Measurements from ENCODE around the gene SAFB.
A peak's percentile ranks its signal among the peaks of the same experiment; 100 is the strongest.
"Not testable (repeated sequence)": the region's sequence is repeated elsewhere in the genome, so short reads cannot be mapped to it uniquely, and the experiment has no call there.

The SAFB gene

DNA sequence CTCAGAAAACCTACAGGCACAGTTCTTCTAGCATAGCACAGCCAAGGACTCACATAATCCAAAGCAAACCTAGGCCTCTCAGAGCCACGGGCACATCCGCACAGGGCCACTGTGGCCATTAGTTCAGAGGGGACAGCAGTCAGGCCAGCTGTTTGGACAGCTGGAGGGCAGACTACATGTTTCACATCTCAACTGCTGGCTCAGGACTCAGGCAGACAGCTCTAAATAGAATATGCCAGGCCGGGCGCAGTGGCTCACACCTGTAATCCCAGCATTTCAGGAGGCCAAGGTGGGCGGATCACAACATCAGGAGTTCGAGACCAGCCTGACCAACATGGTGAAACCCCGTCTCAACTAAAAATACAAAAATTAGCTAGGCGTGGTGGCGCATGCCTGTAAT, 27.1 kb upstream of the SAFB start:
- no peak for DNase-seq

GRCh38 chr19:5600797-5601196, 22.1 kb upstream of the SAFB start:
- no peak for DNase-seq

DNA sequence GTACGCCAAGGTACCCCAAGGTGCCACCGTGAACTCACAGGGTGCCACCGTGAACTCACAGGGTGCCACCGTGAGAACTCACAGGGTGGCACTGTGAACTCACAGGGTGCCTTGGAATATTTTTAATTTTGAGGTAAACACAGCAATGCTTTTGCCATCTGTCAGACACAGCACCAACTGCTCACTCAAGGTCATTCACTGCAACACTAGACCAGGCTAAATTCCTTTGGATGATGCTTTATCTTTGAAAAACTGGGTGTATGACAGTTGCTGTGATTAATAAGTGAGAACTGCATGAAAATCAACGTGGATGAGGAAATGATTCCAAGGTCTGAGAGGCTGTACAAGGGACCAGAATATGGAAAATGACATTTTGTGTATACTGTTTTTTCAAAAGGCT, 19.3 kb upstream of the SAFB start:
- no peak for DNase-seq

DNA sequence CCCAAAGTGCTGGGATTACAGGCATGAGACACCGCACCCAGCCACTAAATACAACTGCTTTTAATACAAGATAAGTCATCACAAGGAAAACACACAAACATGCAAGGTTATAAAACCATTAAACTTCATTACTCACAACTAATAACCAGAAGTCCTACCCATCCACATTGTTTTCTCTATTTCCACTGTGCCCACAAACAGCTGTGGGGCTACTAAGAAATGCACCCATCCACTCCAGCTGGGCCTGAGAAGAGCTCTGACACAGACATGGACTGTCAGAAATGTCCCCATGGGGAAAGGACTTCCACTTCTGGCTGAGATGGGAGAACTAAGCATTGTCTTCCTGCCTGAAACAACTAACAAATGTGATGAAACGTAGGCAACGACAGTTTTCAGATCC, 17.5 kb upstream of the SAFB start:
- no peak for DNase-seq

- no peak for DNase-seq
Measured at GRCh38 chr19:5607318-5608275, 15.3 kb upstream of the SAFB start.

GRCh38 chr19:5608291-5608690, 14.6 kb upstream of the SAFB start:
- no peak for DNase-seq

DNA sequence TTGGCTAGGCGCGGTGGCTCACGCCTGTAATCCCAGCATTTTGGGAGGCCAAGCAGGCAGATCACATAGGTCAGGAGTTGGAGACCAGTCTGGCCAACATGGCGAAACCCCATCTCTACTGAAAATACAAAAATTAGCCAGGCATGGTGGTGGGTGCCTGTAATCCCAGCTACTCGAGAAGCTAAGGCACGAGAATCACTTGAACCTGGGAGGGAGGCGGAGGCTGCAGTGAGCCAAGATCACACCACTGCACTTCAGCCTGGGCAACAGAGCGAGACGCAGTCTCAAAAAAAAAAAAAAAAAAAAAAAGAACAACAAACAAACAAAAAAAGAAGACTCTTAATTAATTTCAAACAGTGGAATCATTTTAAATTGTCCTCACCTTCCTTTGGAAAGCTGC, 14.1 kb upstream of the SAFB start:
- not testable (repeated sequence) for DNase-seq

GRCh38 chr19:5609881-5610448, 12.9 kb upstream of the SAFB start:
- no peak for DNase-seq

- DNase-seq: no peak
Measured at GRCh38 chr19:5612891-5613865, 9.7 kb upstream of the SAFB start.

- no peak for DNase-seq
Measured at GRCh38 chr19:5615756-5616327, 7.0 kb upstream of the SAFB start.

GRCh38 chr19:5617080-5617479, 5.8 kb upstream of the SAFB start:
- DNase-seq: no peak

GRCh38 chr19:5618591-5618990, 4.3 kb upstream of the SAFB start:
- DNase-seq: no peak

- no peak for DNase-seq
Measured at GRCh38 chr19:5619946-5620345, 2.9 kb upstream of the SAFB start.

- DNase-seq: no peak
Measured at GRCh38 chr19:5621311-5621944, 1.5 kb upstream of the SAFB start.

DNA sequence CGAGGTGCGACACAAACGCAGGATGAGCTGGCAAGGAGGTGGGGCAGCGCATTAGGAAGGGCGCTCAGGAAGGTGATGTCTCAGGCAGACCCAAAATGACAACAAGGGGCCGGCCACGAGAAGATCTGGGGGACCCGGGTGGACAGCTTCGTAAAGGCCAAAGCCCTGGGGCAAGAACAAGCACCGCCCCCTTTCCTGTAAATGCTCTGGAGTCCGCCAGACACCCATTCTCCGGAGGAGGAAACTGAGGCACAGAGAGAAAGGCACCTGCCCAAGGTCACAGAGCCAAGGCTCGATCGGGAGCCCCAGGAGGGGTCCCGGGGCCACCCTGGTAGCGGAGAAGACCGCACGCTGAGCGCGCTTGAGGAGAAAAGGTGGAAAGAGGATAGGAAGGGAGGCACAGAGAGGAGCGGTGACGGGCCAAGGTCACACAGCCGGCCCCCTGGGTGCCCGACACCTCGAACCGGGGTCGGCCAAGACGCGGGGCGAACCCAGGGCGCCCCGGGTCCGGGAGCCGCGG, 878 bp upstream of the SAFB start:
- peak; percentile 29 for DNase-seq

- DNase-seq: peak; percentile 49
Measured at GRCh38 chr19:5623397-5624017, 624 bp downstream of the SAFB start.

- peak; percentile 13 for DNase-seq
Measured at GRCh38 chr19:5624018-5624663, 1.3 kb downstream of the SAFB start.

GRCh38 chr19:5624741-5625278, 1.9 kb downstream of the SAFB start:
- DNase-seq: no peak

DNA sequence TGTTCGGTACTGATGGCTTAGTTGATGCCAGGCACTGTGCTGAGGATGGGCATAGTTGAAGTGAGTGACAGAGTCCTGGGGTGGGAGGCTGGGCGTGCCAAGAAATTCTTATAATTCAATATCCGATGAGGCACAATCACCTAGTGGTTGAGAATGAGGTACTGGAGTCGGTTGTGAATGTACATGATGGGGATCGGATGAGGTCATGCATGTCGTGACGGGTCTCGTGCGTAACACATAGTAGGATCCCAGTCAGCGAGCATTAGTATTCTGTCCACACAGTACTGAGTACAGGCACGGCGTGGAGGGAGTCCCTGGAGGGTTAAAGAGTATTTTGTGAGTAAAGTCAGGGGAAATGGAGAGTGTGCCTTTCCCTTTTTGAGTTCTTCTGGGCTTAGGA, 2.8 kb downstream of the SAFB start:
- DNase-seq: no peak

- peak; percentile 14 for DNase-seq
Measured at GRCh38 chr19:5627395-5627904, 4.6 kb downstream of the SAFB start.

DNA sequence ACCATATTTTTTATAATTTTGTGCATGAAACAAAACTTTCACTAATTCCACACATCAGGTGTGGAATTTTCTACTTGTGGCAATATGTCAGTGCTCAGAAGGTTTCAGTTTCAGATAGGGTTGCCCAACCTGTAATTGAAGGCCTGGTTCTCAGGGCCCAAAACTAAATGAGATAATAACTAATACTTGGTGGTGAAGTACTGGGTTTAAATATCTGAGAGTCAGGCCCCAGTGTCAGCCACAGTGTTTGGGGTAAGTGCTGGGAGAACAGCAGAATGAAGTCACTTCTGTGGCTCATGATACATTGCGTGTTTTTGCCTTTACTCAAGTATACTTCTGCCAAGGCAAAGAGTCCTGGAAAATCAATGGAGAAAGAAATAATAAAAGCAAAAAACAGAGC, 5.6 kb downstream of the SAFB start:
- no peak for DNase-seq
